ENCODE results near the gene C1orf53. TPM values are rescaled to one million over a fixed set of nuclear protein-coding genes. Genes with fewer than 3 reads are reported as not detected.

The C1orf53 gene
- polyA plus RNA-seq, 1 of the 3 experiments (the other 2 are of a cell fraction): 24.9 TPM

DNA sequence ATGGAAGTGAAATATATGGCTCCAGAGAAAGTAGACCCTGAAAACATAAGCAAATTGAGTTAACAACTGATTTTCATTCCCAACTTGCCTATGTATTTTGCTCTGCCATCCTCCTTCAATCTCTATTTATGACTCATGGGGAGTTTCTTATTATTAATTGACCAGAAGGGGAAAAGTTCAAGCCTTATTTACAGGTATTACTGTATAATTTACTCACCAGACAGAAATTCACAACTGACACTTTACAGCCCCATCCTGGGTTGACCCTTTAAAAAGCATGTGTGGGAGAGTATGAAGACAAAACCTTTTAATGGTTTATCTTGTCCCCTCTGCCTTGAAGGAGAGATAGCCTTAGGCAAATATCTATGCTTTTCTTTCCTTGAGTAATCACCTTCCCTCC, 39.8 kb upstream of the C1orf53 start:
- no peak overlapping the region for H3K4me2 ChIP-seq
- no peaks in the 10 kb centered on the region for H3F3A ChIP-seq (replicated peaks; ENCODE audit: insufficient read depth)
- no peaks in the 10 kb centered on the region for H3K79me2 ChIP-seq (ENCODE audit: insufficient read depth)
- no peak overlapping the region for H2AFZ ChIP-seq (ENCODE audit: low read depth)
- H4K20me1 ChIP-seq (ENCODE audit: insufficient read depth): no peaks in the 10 kb centered on the region
- H3K4me3 ChIP-seq (ENCODE audit: low read depth in 2 of 2, low read length in 1 of 2): no peak overlapping the region
- ChIA-PET CTCF (interaction anchor here (0.9 kb wide), 1 partner anchor 244 kb away, joined by 3 read pairs; no protein-coding TSS in a partner anchor), POLR2A (no interaction called here)
- H3K9me2 ChIP-seq: no peaks in the 10 kb centered on the region
- H3K4me1 ChIP-seq (ENCODE audit: control insufficient read depth in 1 of 2, insufficient read depth in 2 of 2, low read depth in 1 of 2, low read length in 1 of 2): no peaks in the 10 kb centered on the region
- H3K9me3 ChIP-seq: no peaks in the 10 kb centered on the region
- H3K27ac ChIP-seq (ENCODE audit: low read depth in 2 of 2, low read length in 1 of 2): no peak overlapping the region
- H3K36me3 ChIP-seq (replicated peaks in 1 of 2; ENCODE audit: control insufficient read depth in 1 of 2, insufficient read depth in 2 of 2, low read length in 1 of 2): no peaks in the 10 kb centered on the region
- DNase-seq: no peak
- no peaks in the 10 kb centered on the region for H3K27me3 ChIP-seq (ENCODE audit: insufficient read depth)
- H3K9ac ChIP-seq: no peak overlapping the region
- no peak for TF ChIP-seq RCOR1 (IDR thresholded peaks at IDR 0.05; ENCODE audit: low read length)
- TF ChIP-seq, protein P1, sequence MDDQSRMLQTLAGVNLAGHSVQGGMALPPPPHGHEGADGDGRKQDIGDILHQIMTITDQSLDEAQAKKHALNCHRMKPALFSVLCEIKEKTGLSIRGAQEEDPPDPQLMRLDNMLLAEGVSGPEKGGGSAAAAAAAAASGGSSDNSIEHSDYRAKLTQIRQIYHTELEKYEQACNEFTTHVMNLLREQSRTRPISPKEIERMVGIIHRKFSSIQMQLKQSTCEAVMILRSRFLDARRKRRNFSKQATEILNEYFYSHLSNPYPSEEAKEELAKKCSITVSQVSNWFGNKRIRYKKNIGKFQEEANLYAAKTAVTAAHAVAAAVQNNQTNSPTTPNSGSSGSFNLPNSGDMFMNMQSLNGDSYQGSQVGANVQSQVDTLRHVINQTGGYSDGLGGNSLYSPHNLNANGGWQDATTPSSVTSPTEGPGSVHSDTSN (IDR thresholded peaks at IDR 0.05): no peak
- TF ChIP-seq, protein P2, sequence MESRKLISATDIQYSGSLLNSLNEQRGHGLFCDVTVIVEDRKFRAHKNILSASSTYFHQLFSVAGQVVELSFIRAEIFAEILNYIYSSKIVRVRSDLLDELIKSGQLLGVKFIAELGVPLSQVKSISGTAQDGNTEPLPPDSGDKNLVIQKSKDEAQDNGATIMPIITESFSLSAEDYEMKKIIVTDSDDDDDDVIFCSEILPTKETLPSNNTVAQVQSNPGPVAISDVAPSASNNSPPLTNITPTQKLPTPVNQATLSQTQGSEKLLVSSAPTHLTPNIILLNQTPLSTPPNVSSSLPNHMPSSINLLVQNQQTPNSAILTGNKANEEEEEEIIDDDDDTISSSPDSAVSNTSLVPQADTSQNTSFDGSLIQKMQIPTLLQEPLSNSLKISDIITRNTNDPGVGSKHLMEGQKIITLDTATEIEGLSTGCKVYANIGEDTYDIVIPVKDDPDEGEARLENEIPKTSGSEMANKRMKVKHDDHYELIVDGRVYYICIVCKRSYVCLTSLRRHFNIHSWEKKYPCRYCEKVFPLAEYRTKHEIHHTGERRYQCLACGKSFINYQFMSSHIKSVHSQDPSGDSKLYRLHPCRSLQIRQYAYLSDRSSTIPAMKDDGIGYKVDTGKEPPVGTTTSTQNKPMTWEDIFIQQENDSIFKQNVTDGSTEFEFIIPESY (IDR thresholded peaks at IDR 0.05; ENCODE audit: borderline replicate concordance, low read depth): no peak
- TF ChIP-seq TCF12 (IDR thresholded peaks at IDR 0.05): no peak
- TF ChIP-seq SMC3 (IDR thresholded peaks at IDR 0.05; ENCODE audit: low read depth, low read length): no peak
- no peak for TF ChIP-seq EZH2phosphoT487 (IDR thresholded peaks at IDR 0.05; ENCODE audit: borderline replicate concordance, low read depth)
- TF ChIP-seq, protein P3, sequence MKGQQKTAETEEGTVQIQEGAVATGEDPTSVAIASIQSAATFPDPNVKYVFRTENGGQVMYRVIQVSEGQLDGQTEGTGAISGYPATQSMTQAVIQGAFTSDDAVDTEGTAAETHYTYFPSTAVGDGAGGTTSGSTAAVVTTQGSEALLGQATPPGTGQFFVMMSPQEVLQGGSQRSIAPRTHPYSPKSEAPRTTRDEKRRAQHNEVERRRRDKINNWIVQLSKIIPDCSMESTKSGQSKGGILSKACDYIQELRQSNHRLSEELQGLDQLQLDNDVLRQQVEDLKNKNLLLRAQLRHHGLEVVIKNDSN (IDR thresholded peaks at IDR 0.05; ENCODE audit: borderline replicate concordance, low read depth): no peak
- no peak for TF ChIP-seq GABPA (IDR thresholded peaks at IDR 0.05; ENCODE audit: low read depth)
- TF ChIP-seq, protein P4, sequence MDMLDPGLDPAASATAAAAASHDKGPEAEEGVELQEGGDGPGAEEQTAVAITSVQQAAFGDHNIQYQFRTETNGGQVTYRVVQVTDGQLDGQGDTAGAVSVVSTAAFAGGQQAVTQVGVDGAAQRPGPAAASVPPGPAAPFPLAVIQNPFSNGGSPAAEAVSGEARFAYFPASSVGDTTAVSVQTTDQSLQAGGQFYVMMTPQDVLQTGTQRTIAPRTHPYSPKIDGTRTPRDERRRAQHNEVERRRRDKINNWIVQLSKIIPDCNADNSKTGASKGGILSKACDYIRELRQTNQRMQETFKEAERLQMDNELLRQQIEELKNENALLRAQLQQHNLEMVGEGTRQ (IDR thresholded peaks at IDR 0.05; ENCODE audit: borderline replicate concordance, low read depth, low read length): no peak
- TF ChIP-seq RFX5 (IDR thresholded peaks at IDR 0.05; ENCODE audit: low read length): no peak
- no peak for TF ChIP-seq SIN3A (IDR thresholded peaks at IDR 0.05; ENCODE audit: borderline replicate concordance, low read depth, low read length)
- no peak for TF ChIP-seq NFIC (IDR thresholded peaks at IDR 0.05; ENCODE audit: borderline replicate concordance)
- TF ChIP-seq GATA2 (CRISPR knock-in tag; IDR thresholded peaks at IDR 0.05): no peak
- TF ChIP-seq YY1 (IDR thresholded peaks at IDR 0.05; ENCODE audit: low read depth): no peak
- TF ChIP-seq RAD21 (IDR thresholded peaks at IDR 0.05; ENCODE audit: low read length): no peak
- TF ChIP-seq, protein P5, sequence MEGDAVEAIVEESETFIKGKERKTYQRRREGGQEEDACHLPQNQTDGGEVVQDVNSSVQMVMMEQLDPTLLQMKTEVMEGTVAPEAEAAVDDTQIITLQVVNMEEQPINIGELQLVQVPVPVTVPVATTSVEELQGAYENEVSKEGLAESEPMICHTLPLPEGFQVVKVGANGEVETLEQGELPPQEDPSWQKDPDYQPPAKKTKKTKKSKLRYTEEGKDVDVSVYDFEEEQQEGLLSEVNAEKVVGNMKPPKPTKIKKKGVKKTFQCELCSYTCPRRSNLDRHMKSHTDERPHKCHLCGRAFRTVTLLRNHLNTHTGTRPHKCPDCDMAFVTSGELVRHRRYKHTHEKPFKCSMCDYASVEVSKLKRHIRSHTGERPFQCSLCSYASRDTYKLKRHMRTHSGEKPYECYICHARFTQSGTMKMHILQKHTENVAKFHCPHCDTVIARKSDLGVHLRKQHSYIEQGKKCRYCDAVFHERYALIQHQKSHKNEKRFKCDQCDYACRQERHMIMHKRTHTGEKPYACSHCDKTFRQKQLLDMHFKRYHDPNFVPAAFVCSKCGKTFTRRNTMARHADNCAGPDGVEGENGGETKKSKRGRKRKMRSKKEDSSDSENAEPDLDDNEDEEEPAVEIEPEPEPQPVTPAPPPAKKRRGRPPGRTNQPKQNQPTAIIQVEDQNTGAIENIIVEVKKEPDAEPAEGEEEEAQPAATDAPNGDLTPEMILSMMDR (IDR thresholded peaks at IDR 0.05): no peak
- TF ChIP-seq EP300 (IDR thresholded peaks at IDR 0.05; ENCODE audit: borderline replicate concordance in 1 of 2, low read depth in 1 of 2, low read length in 1 of 2): no peak
- TF ChIP-seq MEF2A (IDR thresholded peaks at IDR 0.05; ENCODE audit: borderline replicate concordance, low read depth): no peak
- TF ChIP-seq, protein P6, sequence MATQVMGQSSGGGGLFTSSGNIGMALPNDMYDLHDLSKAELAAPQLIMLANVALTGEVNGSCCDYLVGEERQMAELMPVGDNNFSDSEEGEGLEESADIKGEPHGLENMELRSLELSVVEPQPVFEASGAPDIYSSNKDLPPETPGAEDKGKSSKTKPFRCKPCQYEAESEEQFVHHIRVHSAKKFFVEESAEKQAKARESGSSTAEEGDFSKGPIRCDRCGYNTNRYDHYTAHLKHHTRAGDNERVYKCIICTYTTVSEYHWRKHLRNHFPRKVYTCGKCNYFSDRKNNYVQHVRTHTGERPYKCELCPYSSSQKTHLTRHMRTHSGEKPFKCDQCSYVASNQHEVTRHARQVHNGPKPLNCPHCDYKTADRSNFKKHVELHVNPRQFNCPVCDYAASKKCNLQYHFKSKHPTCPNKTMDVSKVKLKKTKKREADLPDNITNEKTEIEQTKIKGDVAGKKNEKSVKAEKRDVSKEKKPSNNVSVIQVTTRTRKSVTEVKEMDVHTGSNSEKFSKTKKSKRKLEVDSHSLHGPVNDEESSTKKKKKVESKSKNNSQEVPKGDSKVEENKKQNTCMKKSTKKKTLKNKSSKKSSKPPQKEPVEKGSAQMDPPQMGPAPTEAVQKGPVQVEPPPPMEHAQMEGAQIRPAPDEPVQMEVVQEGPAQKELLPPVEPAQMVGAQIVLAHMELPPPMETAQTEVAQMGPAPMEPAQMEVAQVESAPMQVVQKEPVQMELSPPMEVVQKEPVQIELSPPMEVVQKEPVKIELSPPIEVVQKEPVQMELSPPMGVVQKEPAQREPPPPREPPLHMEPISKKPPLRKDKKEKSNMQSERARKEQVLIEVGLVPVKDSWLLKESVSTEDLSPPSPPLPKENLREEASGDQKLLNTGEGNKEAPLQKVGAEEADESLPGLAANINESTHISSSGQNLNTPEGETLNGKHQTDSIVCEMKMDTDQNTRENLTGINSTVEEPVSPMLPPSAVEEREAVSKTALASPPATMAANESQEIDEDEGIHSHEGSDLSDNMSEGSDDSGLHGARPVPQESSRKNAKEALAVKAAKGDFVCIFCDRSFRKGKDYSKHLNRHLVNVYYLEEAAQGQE (IDR thresholded peaks at IDR 0.05; ENCODE audit: low read depth, low read length): no peak
- TF ChIP-seq TEAD4 (IDR thresholded peaks at IDR 0.05; ENCODE audit: borderline replicate concordance, insufficient read depth): no peak
